ENCODE data around the gene AMMECR1L. TPM values are rescaled to one million over a fixed set of nuclear protein-coding genes. Genes with fewer than 3 reads are reported as not detected.
"Not testable (repeated sequence)": the region's sequence is repeated elsewhere in the genome, so short reads cannot be mapped to it uniquely, and the experiment has no call there.

Gene AMMECR1L
- total RNA-seq, 1 donor from 2014 or later, result 9.7 TPM

DNA sequence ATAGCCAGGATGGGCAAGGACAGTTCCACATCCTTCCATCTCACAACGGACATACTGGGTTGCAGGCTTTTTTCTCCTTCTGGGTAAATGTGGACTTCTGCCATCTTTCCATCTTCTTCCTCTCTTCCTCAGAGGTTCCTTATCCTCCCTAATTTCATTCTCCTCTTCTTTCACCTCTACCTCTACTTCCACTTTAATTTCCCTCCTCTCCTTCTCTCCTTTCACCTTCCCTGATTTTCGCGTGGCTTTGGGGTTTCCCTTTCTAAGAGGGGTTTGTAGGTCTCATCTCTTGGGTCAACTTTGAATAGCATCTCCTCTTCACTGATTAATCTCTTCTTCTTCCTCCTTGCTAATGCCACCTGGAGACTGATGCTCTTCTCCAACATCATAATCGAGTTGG lies 44.9 kb downstream of the AMMECR1L start:
- Histone ChIP-seq H3K27ac (replicated peaks) (no peak overlapping the region), H3K36me3 (peaks cover 6% of the 10 kb centered on the region), H3K4me3 (no peak overlapping the region), H3K9me3 (replicated peaks) (no peaks in the 10 kb centered on the region), H3K27me3 (ENCODE audit: low read depth) (no peaks in the 10 kb centered on the region), H3K4me1 (no peaks in the 10 kb centered on the region)
- intact Hi-C loops (cut with micrococcal nuclease), result no loop called here
- no peak for DNase-seq
- TF ChIP-seq, protein P1, sequence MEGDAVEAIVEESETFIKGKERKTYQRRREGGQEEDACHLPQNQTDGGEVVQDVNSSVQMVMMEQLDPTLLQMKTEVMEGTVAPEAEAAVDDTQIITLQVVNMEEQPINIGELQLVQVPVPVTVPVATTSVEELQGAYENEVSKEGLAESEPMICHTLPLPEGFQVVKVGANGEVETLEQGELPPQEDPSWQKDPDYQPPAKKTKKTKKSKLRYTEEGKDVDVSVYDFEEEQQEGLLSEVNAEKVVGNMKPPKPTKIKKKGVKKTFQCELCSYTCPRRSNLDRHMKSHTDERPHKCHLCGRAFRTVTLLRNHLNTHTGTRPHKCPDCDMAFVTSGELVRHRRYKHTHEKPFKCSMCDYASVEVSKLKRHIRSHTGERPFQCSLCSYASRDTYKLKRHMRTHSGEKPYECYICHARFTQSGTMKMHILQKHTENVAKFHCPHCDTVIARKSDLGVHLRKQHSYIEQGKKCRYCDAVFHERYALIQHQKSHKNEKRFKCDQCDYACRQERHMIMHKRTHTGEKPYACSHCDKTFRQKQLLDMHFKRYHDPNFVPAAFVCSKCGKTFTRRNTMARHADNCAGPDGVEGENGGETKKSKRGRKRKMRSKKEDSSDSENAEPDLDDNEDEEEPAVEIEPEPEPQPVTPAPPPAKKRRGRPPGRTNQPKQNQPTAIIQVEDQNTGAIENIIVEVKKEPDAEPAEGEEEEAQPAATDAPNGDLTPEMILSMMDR (IDR thresholded peaks at IDR 0.05; ENCODE audit: borderline replicate concordance), result no peak

DNA sequence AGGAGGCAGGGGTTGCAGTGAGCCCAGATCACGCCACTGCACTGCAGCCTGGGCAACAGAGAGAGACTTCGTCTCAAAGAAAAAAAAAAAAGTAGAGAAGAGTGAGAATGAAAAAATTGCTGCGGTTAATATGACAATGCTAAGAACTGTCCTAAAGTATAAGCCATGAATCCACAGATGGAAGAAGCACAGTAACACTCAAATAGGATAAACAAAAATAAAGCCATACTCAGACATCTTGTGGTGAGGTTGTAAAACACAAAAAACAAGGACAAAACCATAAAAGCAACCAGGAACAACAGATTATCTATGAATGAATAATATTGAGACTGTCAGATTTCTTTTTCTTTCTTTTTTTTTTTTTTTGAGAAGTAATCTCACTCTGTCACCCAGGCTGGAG lies 50.8 kb downstream of the AMMECR1L start:
- Histone ChIP-seq H3K27me3 (ENCODE audit: low read depth) (no peaks in the 10 kb centered on the region), H3K4me1 (no peaks in the 10 kb centered on the region), H3K4me3 (no peak overlapping the region), H3K36me3 (no peaks in the 10 kb centered on the region), H3K27ac (replicated peaks) (no peak overlapping the region), H3K9me3 (replicated peaks) (no peaks in the 10 kb centered on the region)
- DNase-seq, result no peak
- TF ChIP-seq, protein P1 (IDR thresholded peaks at IDR 0.05; ENCODE audit: borderline replicate concordance), result no peak
- intact Hi-C loops (cut with micrococcal nuclease), result no loop called here

DNA sequence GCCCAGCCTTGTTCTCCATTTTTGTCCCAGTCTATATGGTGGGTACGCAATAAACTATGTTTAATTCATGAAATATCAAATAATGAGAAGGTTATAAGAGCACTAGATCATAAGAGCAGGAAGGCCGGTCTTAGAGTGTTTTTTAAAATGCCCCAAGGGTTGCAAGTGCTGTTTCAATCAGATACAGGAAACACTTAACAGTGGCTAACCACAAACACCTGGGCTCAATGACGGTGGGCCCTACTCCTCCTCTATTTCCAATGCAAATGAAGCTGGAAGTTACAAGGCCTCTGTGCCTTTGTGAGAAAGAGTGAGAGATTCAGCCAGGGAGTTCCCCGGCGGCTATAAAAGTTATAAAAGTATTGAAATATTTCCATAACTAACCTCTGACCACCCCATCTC lies 55.9 kb downstream of the AMMECR1L start:
- intact Hi-C loops (cut with micrococcal nuclease), result no loop called here
- Histone ChIP-seq H3K4me3 (no peak overlapping the region), H3K27ac (replicated peaks) (no peak overlapping the region)

DNA sequence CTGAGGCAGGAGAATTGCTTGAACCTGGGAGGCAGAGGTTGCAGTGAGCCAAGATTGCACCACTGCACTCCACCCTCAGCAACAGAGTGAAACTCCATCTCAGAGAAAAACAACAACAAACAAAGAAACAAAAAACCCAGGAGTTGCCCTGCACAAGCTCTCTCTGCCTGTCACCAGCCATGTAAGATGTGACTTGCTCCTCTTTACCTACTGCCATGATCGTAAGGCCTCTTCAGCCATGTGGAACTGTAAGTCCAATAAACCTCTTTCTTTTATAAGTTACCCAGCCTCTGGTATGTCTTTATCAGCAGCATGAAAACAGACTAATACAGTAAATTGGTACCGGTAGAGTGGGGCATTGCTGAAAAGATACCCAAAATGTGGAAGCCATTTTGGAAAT lies 59.0 kb downstream of the AMMECR1L start:
- H3K27me3 ChIP-seq (ENCODE audit: low read depth); H3K4me3 ChIP-seq; H3K4me1 ChIP-seq; H3K9me3 ChIP-seq (replicated peaks); H3K36me3 ChIP-seq; intact Hi-C loops (cut with micrococcal nuclease); DNase-seq; H3K27ac ChIP-seq (replicated peaks): not testable (repeated sequence)

More for the DNA sequence above, 55.9 kb downstream of the AMMECR1L start:
- Histone ChIP-seq H3K36me3 (no peaks in the 10 kb centered on the region), H3K4me1 (no peaks in the 10 kb centered on the region), H3K9me3 (replicated peaks) (no peaks in the 10 kb centered on the region), H3K27me3 (ENCODE audit: low read depth) (no peaks in the 10 kb centered on the region)
- TF ChIP-seq, protein P1 (IDR thresholded peaks at IDR 0.05; ENCODE audit: borderline replicate concordance), result no peak
- DNase-seq, result no peak

DNA sequence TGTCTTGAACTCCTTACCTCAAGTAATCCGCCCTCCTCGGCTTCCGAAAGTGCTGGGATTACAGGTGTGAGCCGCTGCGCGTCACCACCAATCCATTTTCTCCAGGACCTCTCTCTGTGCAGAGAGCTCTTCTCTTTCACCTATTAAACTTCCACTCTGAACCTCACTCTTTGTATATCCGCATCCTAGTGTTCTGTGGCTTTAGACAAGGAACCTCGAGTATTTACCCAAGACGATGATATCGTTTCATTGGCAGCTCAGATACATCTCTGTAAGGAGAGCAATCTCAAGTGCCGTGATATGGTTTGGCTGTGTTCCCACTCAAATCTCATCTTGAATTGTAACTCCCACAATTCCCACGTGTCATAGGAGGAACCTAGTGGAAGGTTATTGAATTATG lies 59.7 kb downstream of the AMMECR1L start:
- TF ChIP-seq, protein P1 (IDR thresholded peaks at IDR 0.05; ENCODE audit: borderline replicate concordance), result no peak
- Histone ChIP-seq H3K27ac (replicated peaks) (no peak overlapping the region), H3K27me3 (ENCODE audit: low read depth) (no peaks in the 10 kb centered on the region), H3K4me1 (no peaks in the 10 kb centered on the region), H3K36me3 (no peaks in the 10 kb centered on the region), H3K4me3 (no peak overlapping the region), H3K9me3 (replicated peaks) (peaks cover 6% of the 10 kb centered on the region)
- intact Hi-C loops (cut with micrococcal nuclease), result no loop called here
- no peak for DNase-seq

DNA sequence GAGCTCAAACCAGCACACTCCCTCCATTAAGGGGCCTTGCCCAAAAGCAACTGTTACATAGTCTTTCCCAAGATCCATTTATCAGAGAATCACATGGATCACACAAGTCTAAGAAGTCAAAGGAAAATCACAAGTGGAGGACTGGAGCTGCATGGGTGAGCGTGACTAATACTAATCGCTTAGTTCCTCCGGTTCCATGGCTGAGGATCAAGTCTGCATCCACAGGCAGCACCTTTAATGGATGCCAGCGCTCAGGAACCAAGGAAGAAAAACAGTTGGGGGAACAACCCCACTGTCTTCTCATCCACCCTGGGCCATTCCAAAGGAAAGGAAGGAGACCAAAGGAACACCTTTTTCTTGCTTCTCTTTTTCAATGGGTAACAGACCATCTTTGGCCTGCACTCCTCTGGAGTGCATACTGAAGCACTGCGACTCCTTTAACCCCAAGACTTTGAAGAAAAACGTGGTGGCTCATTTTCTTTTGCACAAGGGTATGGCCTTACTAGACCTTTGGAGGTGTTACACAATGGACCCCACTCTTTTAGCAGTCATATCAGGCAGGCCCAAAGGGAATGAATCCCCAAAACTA lies 65.6 kb downstream of the AMMECR1L start:
- no peaks in the 10 kb centered on the region for H3K36me3 ChIP-seq
- H3K27ac ChIP-seq (replicated peaks), result no peak overlapping the region
- TF ChIP-seq, protein P1 (IDR thresholded peaks at IDR 0.05; ENCODE audit: borderline replicate concordance), result no peak
- no peak overlapping the region for H3K4me3 ChIP-seq
- no peaks in the 10 kb centered on the region for H3K4me1 ChIP-seq
- peaks cover 33% of the 10 kb centered on the region for H3K9me3 ChIP-seq (replicated peaks)
- intact Hi-C loops (cut with micrococcal nuclease), result no loop called here
- no peaks in the 10 kb centered on the region for H3K27me3 ChIP-seq (ENCODE audit: low read depth)
- DNase-seq, result no peak
